ENCODE results near the gene SFMBT2.

The SFMBT2 gene

DNA sequence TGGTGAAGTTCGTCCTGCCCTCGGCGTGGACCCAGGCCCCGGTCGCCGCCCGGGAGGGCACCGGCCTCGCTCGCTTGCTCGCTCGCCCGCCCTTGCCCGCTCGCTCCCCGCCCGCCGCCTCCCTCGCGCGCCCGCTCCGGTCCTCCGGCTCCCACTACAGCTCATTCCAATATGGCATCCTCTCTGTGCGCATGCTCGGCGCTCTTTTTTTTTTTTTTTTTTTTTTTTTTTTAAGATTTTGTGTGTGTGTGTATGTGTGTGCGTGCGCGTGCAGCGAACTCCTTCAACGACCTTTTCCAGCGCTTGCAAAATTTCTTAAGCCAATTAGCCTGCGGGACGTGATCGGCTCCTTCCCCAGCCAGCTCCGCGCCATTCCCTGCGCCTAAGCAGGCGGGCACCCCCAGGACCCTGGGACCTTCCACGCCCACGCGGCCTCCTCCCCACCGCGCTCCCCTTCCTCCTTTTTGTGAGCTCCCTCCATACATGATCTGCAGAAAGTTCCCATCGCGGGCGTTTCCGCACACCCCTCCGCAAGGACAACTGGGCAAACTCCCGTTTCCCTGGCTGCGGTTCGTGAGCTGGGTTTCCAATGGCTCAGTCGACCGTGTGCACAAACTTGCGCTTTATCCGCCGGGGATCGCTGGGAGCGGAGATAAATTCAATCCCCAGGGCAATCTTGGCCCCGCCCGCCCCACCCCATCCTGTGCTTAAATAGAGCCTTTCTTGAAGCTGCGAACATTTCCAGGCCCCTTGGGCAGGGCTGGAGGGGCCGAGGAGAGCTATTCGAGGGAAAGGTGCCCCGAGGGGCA is at the start of gene SFMBT2:
Gene SFMBT2 (minus strand): TSS at position 173 of the 809 bp plus-strand sequence. CDS start 29,136 bp downstream, outside the sequence.
- peak; percentile 52 for DNase-seq (ENCODE audit: low read depth)

DNA sequence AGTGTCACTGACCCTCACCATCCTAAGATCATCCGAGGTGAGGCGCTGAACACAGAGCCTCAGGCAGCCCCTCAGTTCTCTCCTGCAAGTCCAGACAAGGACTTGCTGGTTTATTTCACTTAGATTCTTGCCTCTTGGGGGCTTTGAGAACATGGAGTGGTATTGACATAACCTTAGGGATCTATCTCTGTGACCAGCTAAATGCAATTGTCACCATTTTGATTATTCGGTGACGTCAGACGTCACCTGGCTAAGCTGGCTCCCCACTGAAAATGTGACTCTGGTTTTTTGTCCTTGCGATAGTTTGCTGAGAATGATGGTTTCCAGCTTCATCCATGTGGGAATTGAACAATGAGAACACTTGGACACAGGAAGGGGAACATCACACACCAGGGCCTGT is 49.2 kb upstream of the SFMBT2 start:
- DNase-seq (ENCODE audit: low read depth), result no peak

DNA sequence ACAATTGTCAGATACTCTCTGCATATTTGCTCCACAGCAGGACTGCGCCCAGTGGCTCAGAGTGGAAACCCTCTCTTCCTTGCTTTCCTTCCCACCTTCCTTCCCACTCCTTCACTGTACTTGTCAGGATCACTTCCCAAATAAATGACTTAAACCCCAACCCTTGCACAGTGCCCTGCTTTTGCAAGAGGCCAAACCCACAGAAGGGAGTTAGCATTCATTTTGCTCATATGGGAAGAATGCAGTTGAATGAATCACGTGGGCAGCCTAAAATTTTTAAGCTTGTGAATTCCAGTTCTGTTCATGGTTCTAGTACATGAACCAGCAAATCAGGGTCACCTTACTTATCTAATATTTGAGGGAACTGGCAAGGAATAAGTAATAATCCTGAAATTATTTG is 47.7 kb upstream of the SFMBT2 start:
- DNase-seq (ENCODE audit: low read depth), result no peak

GRCh38 chr10:7457478-7458316 is 46.9 kb upstream of the SFMBT2 start:
- no peak for DNase-seq (ENCODE audit: low read depth)

DNA sequence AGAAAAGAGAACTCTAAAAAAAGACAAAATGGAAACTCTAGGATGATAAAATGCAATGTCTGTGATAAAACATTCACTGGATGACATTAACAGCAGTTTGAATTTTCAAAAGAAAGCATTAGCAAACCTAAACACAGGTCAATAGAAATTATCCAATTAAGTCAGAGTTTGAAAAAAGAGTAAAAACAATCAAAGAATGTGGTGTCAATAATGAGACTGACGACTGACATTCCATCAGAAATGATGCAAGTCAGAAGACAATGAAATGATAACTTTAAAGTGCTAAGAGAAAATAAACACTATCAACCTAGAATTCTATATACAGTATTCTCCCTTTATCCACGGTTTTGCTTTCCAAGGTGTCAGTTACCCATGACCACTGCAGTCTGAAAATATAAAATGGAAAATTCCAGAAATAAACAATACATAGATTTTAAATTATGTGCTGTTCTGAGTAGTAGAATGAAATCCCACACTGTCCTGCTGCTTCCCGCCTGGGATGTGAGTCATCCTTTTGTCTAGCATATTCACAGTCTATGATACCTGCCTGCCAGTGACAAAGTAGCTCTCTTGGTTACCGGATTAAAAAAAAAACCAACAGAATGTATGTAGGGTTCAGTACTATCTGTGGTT is 38.3 kb upstream of the SFMBT2 start:
- no peak for DNase-seq (ENCODE audit: low read depth)

GRCh38 chr10:7445474-7446185 is 34.8 kb upstream of the SFMBT2 start:
- DNase-seq (ENCODE audit: low read depth), result no peak

DNA sequence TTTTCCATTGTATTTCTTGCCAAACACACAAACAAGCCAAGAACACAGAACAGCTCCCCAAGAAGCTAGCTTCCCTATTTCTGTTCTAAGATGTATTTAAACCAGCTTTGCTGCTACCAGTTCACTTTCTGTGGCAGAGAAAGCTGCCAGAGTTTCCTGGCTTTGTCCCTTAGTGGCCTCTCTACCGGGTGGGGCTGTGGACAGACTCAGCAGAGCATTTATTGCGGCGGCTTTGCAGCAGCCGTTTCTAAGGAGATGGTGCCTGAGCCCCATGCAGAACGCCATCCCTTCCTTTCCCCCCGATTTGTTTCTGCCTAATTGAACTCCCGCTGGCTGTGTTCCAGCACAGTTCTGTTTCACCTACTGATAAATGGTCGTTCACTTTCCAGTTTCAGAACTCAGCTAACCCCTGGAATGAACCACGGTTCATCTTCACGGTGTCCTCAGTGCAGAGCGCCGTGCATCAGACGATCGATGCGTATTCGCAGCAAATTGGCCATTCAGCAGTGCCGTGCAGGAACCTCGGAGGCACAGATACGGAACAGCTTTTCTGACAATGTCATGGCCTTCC is 33.8 kb upstream of the SFMBT2 start:
- DNase-seq (ENCODE audit: low read depth), result no peak

DNA sequence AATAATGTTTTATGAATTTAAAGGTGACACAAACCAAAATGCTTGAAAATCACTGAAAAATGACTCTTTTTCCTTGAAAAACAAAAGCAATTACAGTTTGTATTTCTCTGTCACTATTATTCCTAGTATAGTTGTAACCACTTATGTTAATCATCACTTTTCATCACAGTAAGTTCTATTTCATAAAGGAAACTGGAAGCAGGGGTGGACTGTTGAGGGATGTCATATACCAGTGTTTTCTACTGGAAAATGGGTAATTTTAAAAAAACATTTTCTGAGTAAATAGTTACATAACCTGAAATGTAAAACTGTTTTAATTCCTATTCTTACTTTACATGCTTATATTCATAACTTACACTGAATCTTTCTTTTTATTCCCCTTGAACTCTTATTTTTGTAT is 32.2 kb upstream of the SFMBT2 start:
- no peak for DNase-seq (ENCODE audit: low read depth)

DNA sequence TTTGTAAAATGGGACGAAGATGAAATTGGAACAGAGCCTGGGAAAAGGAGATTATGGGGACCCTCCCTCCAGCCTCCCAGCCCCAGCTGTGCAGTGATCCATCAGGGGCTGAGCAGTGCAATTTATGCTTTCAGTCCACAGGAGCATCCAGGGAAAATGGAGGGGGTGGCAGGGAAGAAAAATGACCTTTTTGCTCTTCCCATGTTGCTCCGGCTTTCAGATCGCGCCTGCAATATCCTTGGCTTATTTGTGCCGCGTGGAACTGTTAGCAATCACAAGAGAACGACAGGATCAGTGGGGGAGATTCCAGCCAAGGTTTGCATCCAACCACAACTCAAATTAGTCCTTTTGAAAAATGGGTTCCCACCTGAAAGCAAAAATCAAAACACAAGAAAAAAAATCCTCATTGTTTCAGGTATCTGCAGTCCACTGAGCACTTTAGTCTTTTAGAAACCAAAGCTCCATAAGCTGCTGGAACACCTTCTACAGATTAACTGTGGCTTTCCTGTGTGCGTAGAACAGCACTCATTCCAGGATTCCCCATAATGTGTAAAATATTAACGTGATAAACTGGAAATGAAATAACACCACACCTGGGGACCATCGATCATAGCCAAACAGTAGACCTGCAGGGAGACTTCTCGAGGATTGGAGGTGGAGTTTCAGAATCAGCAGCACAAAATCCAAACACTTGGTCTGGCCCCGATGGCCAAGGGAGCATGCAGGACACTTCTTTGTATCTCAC is 30.7 kb upstream of the SFMBT2 start:
- DNase-seq (ENCODE audit: low read depth), result no peak

- no peak for DNase-seq (ENCODE audit: low read depth)
Measured at GRCh38 chr10:7439696-7440095, 28.9 kb upstream of the SFMBT2 start.

- no peak for DNase-seq (ENCODE audit: low read depth)
Measured at GRCh38 chr10:7438196-7438986, 27.6 kb upstream of the SFMBT2 start.

- DNase-seq (ENCODE audit: low read depth), result no peak
Measured at GRCh38 chr10:7436490-7437100, 25.8 kb upstream of the SFMBT2 start.

GRCh38 chr10:7435674-7436073 is 24.8 kb upstream of the SFMBT2 start:
- no peak for DNase-seq (ENCODE audit: low read depth)

GRCh38 chr10:7434378-7434777 is 23.5 kb upstream of the SFMBT2 start:
- no peak for DNase-seq (ENCODE audit: low read depth)

- no peak for DNase-seq (ENCODE audit: low read depth)
Measured at GRCh38 chr10:7433861-7434260, 23.0 kb upstream of the SFMBT2 start.

GRCh38 chr10:7432884-7433726 is 22.3 kb upstream of the SFMBT2 start:
- DNase-seq (ENCODE audit: low read depth), result no peak

DNA sequence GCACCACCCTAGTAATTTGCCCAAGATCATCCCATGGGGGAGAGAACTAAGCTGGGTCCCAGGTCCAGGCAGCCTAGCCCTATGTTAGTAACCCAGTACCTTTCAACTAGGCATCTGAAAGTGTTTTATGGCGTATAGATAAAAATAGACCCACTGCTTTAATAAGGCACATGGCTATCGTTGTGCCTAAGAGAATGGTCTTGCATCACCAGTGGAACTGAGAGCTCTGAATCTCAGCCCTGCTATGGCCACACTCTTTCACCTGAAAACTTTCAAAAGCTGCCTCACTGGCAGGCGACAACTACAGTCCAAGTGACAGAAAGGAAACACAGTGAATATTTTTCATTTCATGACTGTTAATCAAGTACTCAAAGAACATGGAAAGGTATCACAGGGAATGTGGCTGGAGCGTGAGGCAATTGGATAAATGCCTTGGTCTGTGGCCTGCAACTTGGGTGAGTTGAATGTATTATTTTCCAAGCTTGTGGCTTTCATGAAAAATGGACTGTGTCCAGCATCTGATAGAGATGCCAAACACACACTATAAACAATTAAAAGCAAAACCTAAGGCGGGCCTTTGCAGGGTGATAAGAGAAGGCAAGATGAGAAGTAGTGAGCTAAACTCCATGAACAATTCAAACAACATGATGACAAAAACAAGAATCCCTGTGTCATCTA is 18.0 kb upstream of the SFMBT2 start:
- no peak for DNase-seq (ENCODE audit: low read depth)

- no peak for DNase-seq (ENCODE audit: low read depth)
Measured at GRCh38 chr10:7426349-7426748, 15.5 kb upstream of the SFMBT2 start.
